H9 (cell line): ENCODE data around the gene CALY. TPM values are rescaled to one million over a fixed set of nuclear protein-coding genes. Genes with fewer than 3 reads are reported as not detected.

Experiments
- DNase-seq: peaks from one replicate; pipeline ENCODE4 v3.0.0-alpha.2; 2017
- H2AFZ ChIP-seq: one replicate; pipeline ENCODE4 v1.6.1; 2013; ENCODE audit warnings: mild to moderate bottlenecking, low read length, control low read depth, moderate library complexity
- H2AK5ac ChIP-seq: 2 replicates; pipeline ENCODE4 v1.6.1; 2013; ENCODE audit warnings: low read length, control low read depth, mixed read lengths; ENCODE audit not compliant: insufficient read length
- H2BK120ac ChIP-seq: one replicate; pipeline ENCODE4 v1.6.1; 2013; ENCODE audit warnings: low read depth, mild to moderate bottlenecking, low read length, control low read depth, inconsistent platforms; ENCODE audit not compliant: poor library complexity, severe bottlenecking
- H2BK12ac ChIP-seq: 2 replicates; pipeline ENCODE4 v1.6.1; 2013; ENCODE audit warnings: low read length, control low read depth, mixed read lengths, low read depth; ENCODE audit not compliant: insufficient read length
- H2BK15ac ChIP-seq: 2 replicates; pipeline ENCODE4 v1.6.1; 2013; ENCODE audit warnings: low read depth, low read length, control low read depth
- H2BK20ac ChIP-seq: one replicate; pipeline ENCODE4 v1.6.1; 2013; ENCODE audit warnings: low read depth, mild to moderate bottlenecking, low read length, control low read depth, inconsistent platforms; ENCODE audit not compliant: poor library complexity, severe bottlenecking
- H2BK5ac ChIP-seq: 2 replicates; pipeline ENCODE4 v1.6.1; 2013; ENCODE audit warnings: low read length, control low read depth, mixed read lengths; ENCODE audit not compliant: insufficient read length
- H3K14ac ChIP-seq: 2 replicates; pipeline ENCODE4 v1.6.1; 2013; ENCODE audit warnings: low read length, control low read depth; ENCODE audit not compliant: insufficient read depth
- H3K18ac ChIP-seq: 2 replicates; pipeline ENCODE4 v1.6.1; 2013; ENCODE audit warnings: low read depth, mild to moderate bottlenecking, mixed read lengths, low read length, control low read depth; ENCODE audit not compliant: insufficient read length
- H3K23ac ChIP-seq: 2 replicates; pipeline ENCODE4 v1.6.1; 2013; ENCODE audit warnings: low read length, control low read depth, mixed read lengths, low read depth; ENCODE audit not compliant: insufficient read length
- H3K23me2 ChIP-seq: 2 replicates; pipeline ENCODE4 v1.6.1; 2013; ENCODE audit warnings: low read depth, mild to moderate bottlenecking, mixed read lengths, low read length, control low read depth; ENCODE audit not compliant: insufficient read length, poor library complexity, severe bottlenecking
- H3K27ac ChIP-seq: 2 replicates; pipeline ENCODE4 v1.5.1; 2013; ENCODE audit warnings: low read length, control low read depth, mixed read lengths, low read depth; ENCODE audit not compliant: insufficient read length
- H3K27me3 ChIP-seq: 2 replicates; pipeline ENCODE4 v1.6.1; 2013; ENCODE audit warnings: low read length, control low read depth, inconsistent platforms; ENCODE audit not compliant: insufficient read depth
- H3K4ac ChIP-seq: 2 replicates; pipeline ENCODE4 v1.6.1; 2013; ENCODE audit warnings: low read depth, mild to moderate bottlenecking, control low read depth, inconsistent platforms, low read length, moderate library complexity
- H3K4me1 ChIP-seq: 2 replicates; pipeline ENCODE4 v1.6.1; 2013; ENCODE audit warnings: low read length, control low read depth, inconsistent platforms; ENCODE audit not compliant: insufficient read depth
- H3K4me2 ChIP-seq: 2 replicates; pipeline ENCODE4 v1.6.1; 2013; ENCODE audit warnings: low read length, control low read depth, mixed read lengths; ENCODE audit not compliant: insufficient read length, insufficient read depth
- H3K56ac ChIP-seq: 2 replicates; pipeline ENCODE4 v1.6.1; 2013; ENCODE audit warnings: low read depth, mild to moderate bottlenecking, mixed read lengths, low read length, control low read depth; ENCODE audit not compliant: insufficient read length
- H3K79me1 ChIP-seq: 2 replicates; pipeline ENCODE4 v1.6.1; 2013; ENCODE audit warnings: low read depth, mild to moderate bottlenecking, moderate library complexity, low read length, control low read depth, inconsistent platforms; ENCODE audit not compliant: insufficient read depth, poor library complexity, severe bottlenecking
- H3K79me2 ChIP-seq: 2 replicates; pipeline ENCODE4 v1.6.1; 2013; ENCODE audit warnings: low read length, control low read depth, inconsistent platforms; ENCODE audit not compliant: insufficient read depth
- H3K9ac ChIP-seq: 2 replicates; pipeline ENCODE4 v1.6.1; 2013; ENCODE audit warnings: low read length, control low read depth, mixed read lengths; ENCODE audit not compliant: insufficient read length; ENCODE audit errors: extremely low read depth
- H3K9me3 ChIP-seq: one replicate; pipeline ENCODE4 v1.6.1; 2013; ENCODE audit warnings: low read depth, low read length, inconsistent platforms; ENCODE audit not compliant: control insufficient read depth
- H3T11ph ChIP-seq: one replicate; pipeline ENCODE4 v1.6.1; 2013; ENCODE audit warnings: mild to moderate bottlenecking, low read length, control low read depth, inconsistent platforms
- H4K20me1 ChIP-seq: one replicate; pipeline ENCODE4 v1.6.1; 2013; ENCODE audit not compliant: control insufficient read depth, insufficient read length, insufficient read depth
- H4K5ac ChIP-seq: 2 replicates; pipeline ENCODE4 v1.6.1; 2013; ENCODE audit warnings: low read depth, mild to moderate bottlenecking, mixed read lengths, low read length, control low read depth; ENCODE audit not compliant: insufficient read length
- H4K8ac ChIP-seq: replicated peaks from 2 replicates; pipeline ENCODE4 v1.6.1; 2013; ENCODE audit warnings: low read length, control low read depth, mixed read lengths, low read depth; ENCODE audit not compliant: insufficient read length
- H4K91ac ChIP-seq: 2 replicates; pipeline ENCODE4 v1.6.1; 2013; ENCODE audit warnings: low read depth, mild to moderate bottlenecking, moderate library complexity, mixed read lengths, low read length, control low read depth; ENCODE audit not compliant: insufficient read length
- H3K27ac Mint-ChIP-seq, 3 experiments: 2 replicates in 2 of 3; 3 replicates in 1 of 3; pipeline ENCODE4 v1.8.0; 2020 to 2021; ENCODE audit warnings: mixed read lengths in 3 of 3, mild to moderate bottlenecking in 1 of 3, moderate library complexity in 1 of 3
- H3K27me3 Mint-ChIP-seq: 2 replicates; pipeline ENCODE4 v1.8.0; 2021; ENCODE audit warnings: low read depth, mild to moderate bottlenecking, moderate library complexity, mixed read lengths
- H3K36me3 Mint-ChIP-seq, 3 experiments: 2 replicates in 2 of 3; 3 replicates in 1 of 3; pipeline ENCODE4 v1.8.0; 2020 to 2021; ENCODE audit warnings: low read depth in 3 of 3, mixed read lengths in 3 of 3; ENCODE audit not compliant: insufficient read depth in 1 of 3
- H3K4me1 Mint-ChIP-seq, 2 experiments: 2 replicates each; pipeline ENCODE4 v1.8.0; 2020; ENCODE audit warnings: mixed read lengths in 2 of 2
- H3K4me3 Mint-ChIP-seq, 2 experiments: 2 replicates in 1 of 2; 3 replicates in 1 of 2; pipeline ENCODE4 v1.8.0; 2020 to 2021; ENCODE audit warnings: mild to moderate bottlenecking in 2 of 2, mixed read lengths in 2 of 2, moderate library complexity in 1 of 2
- H3K9me3 Mint-ChIP-seq, 2 experiments: 2 replicates in 1 of 2; 3 replicates in 1 of 2; pipeline ENCODE4 v1.8.0; 2020; ENCODE audit warnings: mild to moderate bottlenecking in 2 of 2, mixed read lengths in 2 of 2, moderate library complexity in 1 of 2
- WGBS: extraction: QIAGEN DNeasy Blood & Tissue Kit; methylation state at CpG from one replicate; pipeline ENCODE4 v1.1.7; 2013; ENCODE audit warnings: missing lambda C conversion rate, low lambda C conversion rate, mixed read lengths; ENCODE audit not compliant: insufficient read length; ENCODE audit errors: extremely low coverage; 5-methylcytosine and 5-hydroxymethylcytosine counted together
- total RNA-seq: library from RNA; stranded (reverse); gene quantifications from 2 replicates; pipeline ENCODE4 v1.2.1, GENCODE V29; 2021
- TF ChIP-seq, protein P1 (sequence below): fragments of 200-600 bp; sonication (generic); conservative IDR thresholded peaks from 3 replicates; pipeline ENCODE4 v1.8.0; 2021; ENCODE audit warnings: antibody characterized with exemption, mild to moderate bottlenecking

Gene CALY
- total RNA-seq, 1 experiment from 2014 or later: 2.9 TPM

DNA sequence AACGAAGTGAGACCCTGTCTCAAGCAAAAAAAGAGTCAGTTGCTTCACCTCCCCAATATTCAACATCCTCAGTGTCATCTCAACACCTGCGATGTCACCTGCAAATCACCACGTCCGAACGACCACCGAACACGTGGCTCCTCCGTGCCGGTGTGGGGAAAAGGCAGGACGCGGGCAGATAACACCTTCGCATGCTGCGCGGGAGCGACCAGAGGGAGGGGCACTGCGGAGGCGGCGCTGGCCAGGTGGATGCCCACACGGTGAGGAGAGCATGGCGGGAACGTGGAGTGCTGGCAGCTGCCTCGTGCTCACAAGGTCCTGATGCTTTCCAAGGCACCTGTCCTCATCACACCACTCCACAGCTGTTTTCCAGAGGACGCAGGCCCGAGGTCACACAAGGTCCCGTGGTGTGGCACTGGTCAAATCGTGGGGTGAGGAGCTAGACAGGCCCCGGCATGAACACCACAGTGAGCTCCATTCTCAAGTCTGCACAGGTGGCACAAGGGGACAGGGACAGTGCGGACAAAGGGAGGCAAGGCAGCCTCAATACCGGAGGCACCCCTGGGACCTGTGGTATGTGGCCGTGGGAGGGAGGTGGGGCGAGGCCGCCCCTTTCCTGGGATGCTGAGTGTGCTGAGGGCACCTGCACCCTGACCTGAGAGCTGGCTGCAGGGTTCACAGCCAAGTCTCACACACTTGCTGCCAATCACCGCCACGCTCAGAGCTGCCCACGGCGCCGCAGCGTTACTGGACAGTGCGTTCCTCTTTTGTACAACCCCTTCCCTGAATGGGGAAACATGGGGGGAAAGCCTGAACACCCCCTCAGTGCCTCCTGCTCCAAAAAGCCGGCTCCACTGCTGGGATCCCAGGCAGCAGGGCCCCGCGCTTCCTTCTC, 41.0 kb downstream of the CALY start:
- H2BK12ac ChIP-seq: no peak overlapping the region
- Mint-ChIP-seq H3K9me3 (no peaks in the 10 kb centered on the region), H3K36me3 (peaks cover 25 to 79% (median 71%) of the 10 kb centered on the region in 3 experiments), H3K4me3 (no peak overlapping the region), H3K27me3 (no peaks in the 10 kb centered on the region), H3K27ac (no peak overlapping the region), H3K4me1 (no peaks in the 10 kb centered on the region)
- no CpG with 5 or more reads among the region's 42 CpGs for WGBS
- no peak for DNase-seq
- H3K4me2 ChIP-seq: no peak overlapping the region
- H3K23ac ChIP-seq: no peak overlapping the region
- H3K14ac ChIP-seq: no peak overlapping the region
- no peak overlapping the region for H3K9ac ChIP-seq
- no peak overlapping the region for H2AFZ ChIP-seq
- H3K18ac ChIP-seq: no peak overlapping the region
- H2BK5ac ChIP-seq: no peak overlapping the region
- no peak overlapping the region for H2BK15ac ChIP-seq
- no peak overlapping the region for H4K91ac ChIP-seq
- no peaks in the 10 kb centered on the region for H3K27me3 ChIP-seq
- no peak overlapping the region for H4K5ac ChIP-seq
- no peak overlapping the region for H2BK20ac ChIP-seq
- no peaks in the 10 kb centered on the region for H3K4me1 ChIP-seq
- no peak overlapping the region for H4K8ac ChIP-seq
- no peaks in the 10 kb centered on the region for H3K23me2 ChIP-seq
- H4K20me1 ChIP-seq: no peaks in the 10 kb centered on the region
- H3K79me1 ChIP-seq: no peaks in the 10 kb centered on the region
- H2AK5ac ChIP-seq: no peak overlapping the region
- no peak overlapping the region for H3K4ac ChIP-seq
- TF ChIP-seq, protein P1, sequence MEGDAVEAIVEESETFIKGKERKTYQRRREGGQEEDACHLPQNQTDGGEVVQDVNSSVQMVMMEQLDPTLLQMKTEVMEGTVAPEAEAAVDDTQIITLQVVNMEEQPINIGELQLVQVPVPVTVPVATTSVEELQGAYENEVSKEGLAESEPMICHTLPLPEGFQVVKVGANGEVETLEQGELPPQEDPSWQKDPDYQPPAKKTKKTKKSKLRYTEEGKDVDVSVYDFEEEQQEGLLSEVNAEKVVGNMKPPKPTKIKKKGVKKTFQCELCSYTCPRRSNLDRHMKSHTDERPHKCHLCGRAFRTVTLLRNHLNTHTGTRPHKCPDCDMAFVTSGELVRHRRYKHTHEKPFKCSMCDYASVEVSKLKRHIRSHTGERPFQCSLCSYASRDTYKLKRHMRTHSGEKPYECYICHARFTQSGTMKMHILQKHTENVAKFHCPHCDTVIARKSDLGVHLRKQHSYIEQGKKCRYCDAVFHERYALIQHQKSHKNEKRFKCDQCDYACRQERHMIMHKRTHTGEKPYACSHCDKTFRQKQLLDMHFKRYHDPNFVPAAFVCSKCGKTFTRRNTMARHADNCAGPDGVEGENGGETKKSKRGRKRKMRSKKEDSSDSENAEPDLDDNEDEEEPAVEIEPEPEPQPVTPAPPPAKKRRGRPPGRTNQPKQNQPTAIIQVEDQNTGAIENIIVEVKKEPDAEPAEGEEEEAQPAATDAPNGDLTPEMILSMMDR: no peak
- H3K79me2 ChIP-seq: no peaks in the 10 kb centered on the region
- H3K9me3 ChIP-seq: no peaks in the 10 kb centered on the region
- no peak overlapping the region for H2BK120ac ChIP-seq
- H3K27ac ChIP-seq: no peak overlapping the region
- H3T11ph ChIP-seq: no peak overlapping the region
- H3K56ac ChIP-seq: no peak overlapping the region
